K562 (cell line): ENCODE measurements around the gene CREB3L2. TPM values are rescaled to one million over a fixed set of nuclear protein-coding genes. Genes with fewer than 3 reads are reported as not detected.
"Not testable (repeated sequence)": the region's sequence is repeated elsewhere in the genome, so short reads cannot be mapped to it uniquely, and the experiment has no call there.

Experiments
- ATAC-seq: fragments of 200-7000 bp; cut with Tn5 transposase; 3 replicates; pipeline ENCODE4 v1.9.1; 2020; ENCODE audit warnings: moderate library complexity
- BruUV-seq: library from RNA; stranded (reverse); fragments of 400-500 nt; replicated peaks from 2 replicates; lab custom pipeline; 2021; lab: Mats Ljungman, UMichigan
- CTCF ChIA-PET: fragments of 300-600 bp; formaldehyde crosslinking; extraction: SDS; loops from one replicate; lab custom pipeline; 2021; ENCODE audit warnings: low intra/inter-chr PET ratio; lab: Yijun Ruan, JAX
- POLR2A ChIA-PET: fragments of 300-600, 350-650 bp; sonication (Branson Sonifier 250); formaldehyde crosslinking; extraction: SDS; loops from one replicate; lab custom pipeline; 2021; ENCODE audit warnings: antibody characterized with exemption, inconsistent platforms; lab: Yijun Ruan, JAX
- DNase-seq, 4 experiments: peaks; one replicate each; pipeline versions ENCODE4 v3.0.0 to v3.0.0-alpha.2; 2011 to 2018; ENCODE audit warnings: low spot score in 3 of 4, mixed read lengths in 3 of 4; ENCODE audit errors: extremely low read depth in 1 of 4
- FAIRE-seq: peaks from 2 replicates; lab custom pipeline; 2011; peaks lifted over from hg19 to GRCh38; lab: Jason Lieb, UNC
- H2AFZ ChIP-seq: 2 replicates; pipeline ENCODE4 v1.6.0; 2011; ENCODE audit warnings: low read depth, low read length, control low read depth, inconsistent platforms
- H3K27ac ChIP-seq: fragments of 200-600 bp; 3 replicates; pipeline ENCODE4 v1.8.0; 2011; ENCODE audit warnings: low read depth, mild to moderate bottlenecking, control low read depth, inconsistent platforms, low read length, moderate library complexity, mixed read lengths; ENCODE audit errors: extremely low read depth
- H3K27me3 ChIP-seq, 2 experiments: fragments of 300-600 bp in 1 of 2; 2 replicates in 1 of 2; 3 replicates in 1 of 2; pipeline versions ENCODE4 v1.6.0 to v1.8.0; 2011; ENCODE audit warnings: inconsistent platforms in 2 of 2, low read length in 2 of 2, mild to moderate bottlenecking in 1 of 2, mixed read lengths in 1 of 2, moderate library complexity in 1 of 2; ENCODE audit not compliant: control insufficient read depth in 2 of 2, insufficient read depth in 2 of 2
- H3K36me3 ChIP-seq: fragments of 300-600 bp; 3 replicates; pipeline ENCODE4 v1.8.0; 2011; ENCODE audit warnings: mild to moderate bottlenecking, low read length, inconsistent platforms; ENCODE audit not compliant: control insufficient read depth, insufficient read depth
- H3K4me1 ChIP-seq, 2 experiments: fragments of 200-600 bp in 1 of 2; replicated peaks in 1 of 2; 2 replicates in 1 of 2; 3 replicates in 1 of 2; pipeline versions ENCODE4 v1.5.1 to v1.8.0; 2011; ENCODE audit warnings: inconsistent platforms in 2 of 2, low read length in 2 of 2, mild to moderate bottlenecking in 1 of 2, mixed read lengths in 1 of 2, moderate library complexity in 1 of 2; ENCODE audit not compliant: control insufficient read depth in 2 of 2, insufficient read depth in 2 of 2
- H3K4me2 ChIP-seq: 2 replicates; pipeline ENCODE4 v1.6.1; 2011; ENCODE audit warnings: low read length, control low read depth, inconsistent platforms, mixed read lengths; ENCODE audit not compliant: insufficient read depth
- H3K4me3 ChIP-seq: fragments of 200-600 bp; sonication (generic), shearing (Covaris generic); 2 replicates; pipeline ENCODE4 v1.5.1; 2016; ENCODE audit warnings: control low read depth, inconsistent platforms
- H3K79me2 ChIP-seq: fragments of 200-600 bp; 3 replicates; pipeline ENCODE4 v1.8.0; 2011; ENCODE audit warnings: low read length, inconsistent platforms; ENCODE audit not compliant: control insufficient read depth, insufficient read depth
- H3K9ac ChIP-seq, 2 experiments: 2 replicates each; pipeline versions ENCODE4 v1.6.0 to v1.6.1; 2011; ENCODE audit warnings: low read depth in 2 of 2, low read length in 2 of 2, control low read depth in 1 of 2, inconsistent platforms in 1 of 2, mild to moderate bottlenecking in 1 of 2, mixed read lengths in 1 of 2; ENCODE audit not compliant: insufficient read depth in 1 of 2
- H3K9me1 ChIP-seq: one replicate; pipeline ENCODE4 v1.6.0; 2011; ENCODE audit warnings: inconsistent platforms, mild to moderate bottlenecking, low read length, moderate library complexity; ENCODE audit not compliant: control insufficient read depth, insufficient read depth
- H3K9me3 ChIP-seq: replicated peaks from 2 replicates; pipeline ENCODE4 v1.5.1; 2011; ENCODE audit warnings: low read depth, low read length, inconsistent platforms; ENCODE audit not compliant: control insufficient read depth, insufficient read depth
- H4K20me1 ChIP-seq: replicated peaks from 2 replicates; pipeline ENCODE4 v1.6.1; 2011; ENCODE audit warnings: low read length, inconsistent platforms, mixed read lengths; ENCODE audit not compliant: control insufficient read depth, insufficient read depth
- CEBPB ChIP-seq: fragments of 450-650 bp; IDR thresholded peaks from 2 replicates; pipeline ENCODE4 v1.6.1; 2016; ENCODE audit warnings: missing genetic modification characterization, missing compliant biosample characterization
- ELF1 ChIP-seq: fragments of 200-800 bp; sonication (Bioruptor generic); IDR thresholded peaks from 2 replicates; pipeline ENCODE4 v1.6.1; 2016; ENCODE audit warnings: missing genetic modification characterization, missing compliant biosample characterization
- FOSL1 ChIP-seq: fragments of 200-800 bp; sonication (Bioruptor generic); conservative IDR thresholded peaks from 2 replicates; pipeline ENCODE4 v1.6.1; 2016; ENCODE audit warnings: missing genetic modification characterization, missing compliant biosample characterization
- HDAC2 ChIP-seq: fragments of 450-650 bp; IDR thresholded peaks from 2 replicates; pipeline ENCODE4 v1.6.1; 2016; ENCODE audit warnings: mild to moderate bottlenecking
- ILF3 ChIP-seq: fragments of 450-650 bp; IDR thresholded peaks from 2 replicates; pipeline ENCODE4 v1.6.1; 2018; ENCODE audit warnings: antibody characterized with exemption, mild to moderate bottlenecking, moderate library complexity, borderline replicate concordance
- SREBF2 ChIP-seq: sonication (generic); formaldehyde crosslinking; IDR thresholded peaks from 2 replicates; pipeline ENCODE4 v1.4.0; 2020; ENCODE audit warnings: mild to moderate bottlenecking, missing genetic modification reagents
- ZNF23 ChIP-seq: fragments of 250-450 bp; sonication (Bioruptor Pico); IDR thresholded peaks from 2 replicates; pipeline ENCODE4 v1.4.0; 2020; ENCODE audit warnings: mild to moderate bottlenecking
- ZNF707 ChIP-seq: fragments of 250-450 bp; sonication (Bioruptor Pico); conservative IDR thresholded peaks from 2 replicates; pipeline ENCODE4 v1.8.0; 2022; ENCODE audit warnings: inconsistent platforms, mild to moderate bottlenecking, moderate library complexity
- ZNF766 ChIP-seq: fragments of 200-800 bp; sonication (Bioruptor generic); conservative IDR thresholded peaks from 2 replicates; pipeline ENCODE4 v1.6.1; 2016; ENCODE audit warnings: missing genetic modification characterization, missing compliant biosample characterization
- WGBS: fragments of 100-300 bp; shearing (Covaris generic); methylation state at CpG from one replicate; pipeline ENCODE4 v1.1.6; 2016; ENCODE audit warnings: low coverage, mixed read lengths; ENCODE audit not compliant: insufficient coverage; ENCODE audit errors: missing lambda C conversion rate; 5-methylcytosine and 5-hydroxymethylcytosine counted together
- in situ Hi-C: fragments of 300-500 bp; cut with MboI; formaldehyde crosslinking; loops from 4 replicates; pipeline ENCODE4 v1.15.0; 2018; ENCODE audit warnings: inconsistent platforms, mixed read lengths
- intact Hi-C: fragments of 100-400 bp; cut with micrococcal nuclease; formaldehyde crosslinking; loops from 2 replicates; pipeline ENCODE4 v1.14.2; 2022
- polyA plus RNA-seq, 8 experiments: library from polyadenylated mRNA; depleted of rRNA in 4 of 8; stranded (reverse) in 5 of 8; unstranded in 3 of 8; fragments of >200 nt; fragmentation: Nextera tagmentation in 2 of 8; fragmentation: Illumina TruSeq in 1 of 8; extraction: Ambion mirVana in 2 of 8; extraction: Trizol in 1 of 8; gene quantifications; 2 replicates each; pipeline versions ENCODE4 v1.2.1 to v1.2.3, GENCODE V29; 2011 to 2014; ENCODE audit warnings: inconsistent platforms in 1 of 8, missing spikeins in 1 of 8
- total RNA-seq, 7 experiments: library from RNA; depleted of rRNA in 6 of 7; stranded (reverse); fragments of >200 nt in 6 of 7; fragmentation: Illumina TruSeq in 2 of 7; extraction: Trizol in 2 of 7; gene quantifications; 2 replicates each; pipeline versions ENCODE4 v1.2.1 to v1.2.3, GENCODE V29; 2011 to 2021; ENCODE audit warnings: low replicate concordance in 1 of 7

The CREB3L2 gene
- total and polyA plus RNA-seq, 9 of the 15 experiments (the other 6 are each of a cell fraction or from before 2014, with no cell fraction given) = 7.1 to 45.6 (median 15.8) TPM

DNA sequence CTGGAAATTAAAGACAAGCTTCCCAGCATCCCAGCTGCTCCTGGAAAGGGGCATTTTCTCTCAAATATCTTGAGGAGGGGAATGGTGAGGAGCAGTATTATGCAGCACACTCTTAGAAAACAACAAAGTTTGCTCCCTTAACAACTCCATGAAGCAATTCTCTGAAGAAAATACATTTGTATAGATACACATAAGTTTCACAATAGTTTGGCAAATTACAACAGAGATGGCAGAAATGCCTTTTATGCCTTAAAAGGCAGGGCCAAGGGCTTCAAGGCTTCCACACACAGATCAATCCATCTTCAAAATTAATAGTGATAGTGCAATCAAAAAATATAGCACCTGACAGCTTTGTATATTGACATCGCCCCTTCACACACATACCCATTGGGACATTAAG lies 167.3 kb downstream of the CREB3L2 start:
- H3K79me2 ChIP-seq = no peaks in the 10 kb centered on the region
- CTCF ChIA-PET = no interaction called here
- no peaks in the 10 kb centered on the region for H3K36me3 ChIP-seq
- no peaks in the 10 kb centered on the region for H3K9me1 ChIP-seq
- no TSS peak for BruUV-seq
- no peak for DNase-seq
- no peak overlapping the region for H2AFZ ChIP-seq
- in situ Hi-C loops = no loop called here
- FAIRE-seq = no peak
- H3K9me3 ChIP-seq = 0 out of 2 replicates have a peak, but pooled peaks cover 2% of the 10 kb centered on the region
- no peak overlapping the region for H3K27ac ChIP-seq
- H3K4me2 ChIP-seq = no peak overlapping the region
- H3K27me3 ChIP-seq = peaks cover 5 to 7% of the 10 kb centered on the region in 2 experiments; a peak in 3 of 5 replicates
- H4K20me1 ChIP-seq = no peaks in the 10 kb centered on the region
- no peaks in the 10 kb centered on the region for H3K4me1 ChIP-seq
- POLR2A ChIA-PET = no interaction called here
- no peak for ATAC-seq
- TF ChIP-seq ILF3 = no peak
- TF ChIP-seq HDAC2 = no peak
- TF ChIP-seq SREBF2 = no peak
- no peak for TF ChIP-seq ZNF23 (CRISPR knock-in tag)
- no peak for TF ChIP-seq ELF1 (tag)
- 0 out of 2 replicates have a peak, but pooled peaks have one; percentile 32 for TF ChIP-seq CEBPB (tag)
- no peak for TF ChIP-seq FOSL1 (tag)
- WGBS = 0% methylated on average over 1 of the region's 1 CpG
- no peak overlapping the region for H3K9ac ChIP-seq
- no peak overlapping the region for H3K4me3 ChIP-seq
- intact Hi-C loops = no loop called here

DNA sequence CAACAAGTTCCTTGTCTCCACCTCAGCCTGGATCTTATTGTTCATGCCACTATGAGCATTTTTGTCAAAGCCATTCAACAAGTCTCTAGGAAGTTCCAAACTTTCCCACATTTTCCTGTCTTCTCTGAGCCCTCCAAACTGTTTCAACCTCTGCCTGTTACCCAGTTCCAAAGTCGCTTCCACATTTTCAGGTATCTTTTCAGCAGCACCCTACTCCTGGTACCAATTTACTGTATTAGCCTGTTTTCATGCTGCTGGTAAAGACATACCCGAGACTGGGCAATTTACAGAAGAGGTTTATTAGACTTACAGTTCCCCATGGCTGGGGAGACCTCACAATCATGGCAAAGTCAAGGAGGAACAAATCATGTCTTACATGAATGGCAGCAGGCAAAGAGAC lies 168.9 kb downstream of the CREB3L2 start:
- in situ Hi-C loops, ATAC-seq, CTCF ChIA-PET: not testable (repeated sequence)
- TF ChIP-seq ZNF766 (CRISPR knock-in tag) = 0 out of 2 replicates have a peak, but pooled peaks have one; percentile 49
- peak; percentile 97 for TF ChIP-seq ZNF707 (CRISPR knock-in tag)
- TF ChIP-seq, all 486 proteins: peak for 2; not testable (repeated sequence) for 484
- H3K9me3 ChIP-seq, H4K20me1 ChIP-seq, BruUV-seq, intact Hi-C loops, H3K9ac ChIP-seq, H3K9me1 ChIP-seq, H3K4me3 ChIP-seq, H3K4me1 ChIP-seq, H2AFZ ChIP-seq, H3K27ac ChIP-seq, H3K79me2 ChIP-seq, POLR2A ChIA-PET, H3K4me2 ChIP-seq, DNase-seq, H3K36me3 ChIP-seq, H3K27me3 ChIP-seq, FAIRE-seq: not testable (repeated sequence)
- 0% methylated on average over 2 of the region's 2 CpGs for WGBS
